Osteocyte (in vitro differentiated cells): ENCODE measurements around the gene ARHGEF16. TPM values are rescaled to one million over a fixed set of nuclear protein-coding genes. Genes with fewer than 3 reads are reported as not detected.

Experiments
- DNase-seq: peaks from one replicate; pipeline ENCODE4 v3.0.0; 2021; ENCODE audit warnings: mixed read lengths; ENCODE audit not compliant: unreplicated experiment; ENCODE audit errors: extremely low spot score
- H3K27ac Mint-ChIP-seq: one replicate; pipeline ENCODE4 v1.8.0; 2021; ENCODE audit warnings: mild to moderate bottlenecking, mixed read lengths; ENCODE audit not compliant: unreplicated experiment
- H3K27me3 Mint-ChIP-seq: one replicate; pipeline ENCODE4 v1.8.0; 2021; ENCODE audit warnings: mixed read lengths; ENCODE audit not compliant: unreplicated experiment
- H3K36me3 Mint-ChIP-seq: one replicate; pipeline ENCODE4 v1.8.0; 2021; ENCODE audit warnings: mixed read lengths; ENCODE audit not compliant: unreplicated experiment
- H3K4me1 Mint-ChIP-seq: one replicate; pipeline ENCODE4 v1.8.0; 2021; ENCODE audit warnings: mixed read lengths; ENCODE audit not compliant: unreplicated experiment
- H3K4me3 Mint-ChIP-seq: one replicate; pipeline ENCODE4 v1.8.0; 2021; ENCODE audit warnings: mild to moderate bottlenecking, moderate library complexity, mixed read lengths; ENCODE audit not compliant: unreplicated experiment
- H3K9me3 Mint-ChIP-seq: one replicate; pipeline ENCODE4 v1.8.0; 2021; ENCODE audit warnings: mixed read lengths; ENCODE audit not compliant: unreplicated experiment
- total RNA-seq: library from RNA; stranded (reverse); gene quantifications from 2 replicates; pipeline ENCODE4 v1.2.1, GENCODE V29; 2021
- TF ChIP-seq, protein P1 (sequence below): fragments of 200-600 bp; sonication (generic); IDR thresholded peaks from 2 replicates; pipeline ENCODE4 v1.5.0; 2021; ENCODE audit warnings: antibody characterized with exemption, mild to moderate bottlenecking, moderate library complexity

The ARHGEF16 gene
- total RNA-seq, 1 donor from 2014 or later: 3.2 TPM

DNA sequence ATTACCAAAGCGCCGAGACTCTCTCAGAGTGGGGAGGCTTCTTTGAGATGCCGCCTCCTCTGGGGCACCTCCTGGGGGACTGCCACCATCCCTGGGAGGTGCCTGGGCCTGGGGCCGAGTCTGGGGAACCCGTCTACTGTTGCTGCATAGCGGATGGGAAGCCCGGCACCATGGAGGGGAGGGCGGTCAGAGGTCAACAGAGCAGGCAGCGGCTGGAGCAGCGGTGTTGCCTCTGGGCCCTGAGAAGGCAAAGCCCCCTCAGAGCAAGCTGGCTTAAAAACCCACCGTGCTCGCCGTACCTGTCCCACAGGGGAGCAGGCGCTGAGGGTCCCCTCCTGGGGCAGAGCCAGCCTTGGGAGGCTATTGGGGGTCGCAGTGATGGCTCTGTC, 62.0 kb downstream of the ARHGEF16 start:
- Mint-ChIP-seq H3K9me3 (no peaks in the 10 kb centered on the region), H3K27ac (peak overlapping the region; percentile 14), H3K4me3 (no peak overlapping the region), H3K36me3 (peaks cover 5% of the 10 kb centered on the region), H3K27me3 (no peaks in the 10 kb centered on the region), H3K4me1 (peaks cover 23% of the 10 kb centered on the region)
- DNase-seq: no peak
- TF ChIP-seq, protein P1, sequence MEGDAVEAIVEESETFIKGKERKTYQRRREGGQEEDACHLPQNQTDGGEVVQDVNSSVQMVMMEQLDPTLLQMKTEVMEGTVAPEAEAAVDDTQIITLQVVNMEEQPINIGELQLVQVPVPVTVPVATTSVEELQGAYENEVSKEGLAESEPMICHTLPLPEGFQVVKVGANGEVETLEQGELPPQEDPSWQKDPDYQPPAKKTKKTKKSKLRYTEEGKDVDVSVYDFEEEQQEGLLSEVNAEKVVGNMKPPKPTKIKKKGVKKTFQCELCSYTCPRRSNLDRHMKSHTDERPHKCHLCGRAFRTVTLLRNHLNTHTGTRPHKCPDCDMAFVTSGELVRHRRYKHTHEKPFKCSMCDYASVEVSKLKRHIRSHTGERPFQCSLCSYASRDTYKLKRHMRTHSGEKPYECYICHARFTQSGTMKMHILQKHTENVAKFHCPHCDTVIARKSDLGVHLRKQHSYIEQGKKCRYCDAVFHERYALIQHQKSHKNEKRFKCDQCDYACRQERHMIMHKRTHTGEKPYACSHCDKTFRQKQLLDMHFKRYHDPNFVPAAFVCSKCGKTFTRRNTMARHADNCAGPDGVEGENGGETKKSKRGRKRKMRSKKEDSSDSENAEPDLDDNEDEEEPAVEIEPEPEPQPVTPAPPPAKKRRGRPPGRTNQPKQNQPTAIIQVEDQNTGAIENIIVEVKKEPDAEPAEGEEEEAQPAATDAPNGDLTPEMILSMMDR: no peak

DNA sequence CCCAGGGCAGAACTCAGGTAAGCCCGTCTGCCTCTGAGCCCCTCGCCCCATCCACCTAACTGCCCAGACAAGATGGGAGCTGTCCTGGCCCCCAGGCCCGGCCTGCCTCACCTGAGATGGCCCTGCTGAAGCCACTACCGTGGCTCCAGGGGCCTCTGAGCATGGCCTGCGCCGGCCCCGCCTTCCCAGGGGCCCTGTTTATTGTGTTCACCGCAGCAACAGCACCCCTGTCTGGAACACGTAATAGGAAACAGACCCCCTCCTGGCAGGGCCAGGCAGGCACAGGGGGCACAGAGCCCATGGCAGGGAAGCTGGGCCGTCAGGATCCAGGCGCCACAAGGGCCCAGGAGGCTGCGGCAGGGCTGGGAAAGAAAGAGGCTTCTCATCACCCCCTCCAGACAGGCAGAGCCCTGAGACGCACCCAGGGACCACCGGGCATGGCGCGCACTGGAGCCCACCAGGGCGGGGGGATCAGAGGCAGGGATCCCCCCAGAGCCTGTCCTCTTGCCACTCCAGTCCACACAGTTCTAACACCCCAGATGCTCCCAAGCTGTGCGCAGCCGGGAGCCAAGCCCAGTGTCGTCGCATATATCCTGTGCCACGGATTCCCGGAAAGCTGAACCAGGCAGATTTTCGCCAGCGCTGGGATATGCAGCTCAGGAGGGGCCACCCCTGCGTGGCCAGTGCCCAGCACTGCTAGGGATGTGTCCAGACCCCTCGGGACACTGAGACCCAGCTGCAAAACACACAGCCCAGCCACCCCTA, 62.6 kb downstream of the ARHGEF16 start:
- Mint-ChIP-seq H3K27ac (no peak overlapping the region), H3K4me1 (peaks cover 28% of the 10 kb centered on the region), H3K36me3 (peaks cover 5% of the 10 kb centered on the region), H3K27me3 (no peaks in the 10 kb centered on the region), H3K4me3 (no peak overlapping the region), H3K9me3 (no peaks in the 10 kb centered on the region)
- TF ChIP-seq, protein P1: no peak
- no peak for DNase-seq

DNA sequence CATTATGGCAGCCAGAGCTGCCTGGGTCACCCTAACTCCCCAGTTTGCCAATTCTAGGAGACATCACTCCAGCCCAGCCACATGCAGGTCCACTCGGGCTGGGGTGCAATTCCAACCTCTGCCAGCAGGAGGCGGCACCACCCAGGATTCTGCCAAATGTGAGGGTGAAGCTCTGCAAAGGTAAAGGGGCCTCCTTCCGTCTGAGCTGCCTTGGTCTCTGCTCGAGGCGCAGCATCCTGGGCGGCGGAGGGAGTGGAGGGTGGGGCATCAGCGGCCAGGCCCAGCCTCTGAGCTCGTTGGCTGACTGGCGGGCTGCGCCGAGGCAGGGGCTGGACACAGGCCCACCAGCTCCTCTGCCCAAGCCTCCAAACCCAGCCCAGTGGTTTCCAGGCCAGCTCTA, 63.8 kb downstream of the ARHGEF16 start:
- Mint-ChIP-seq H3K9me3 (no peaks in the 10 kb centered on the region), H3K36me3 (no peaks in the 10 kb centered on the region), H3K4me1 (peaks cover 36% of the 10 kb centered on the region), H3K27me3 (no peaks in the 10 kb centered on the region), H3K27ac (no peak overlapping the region), H3K4me3 (no peak overlapping the region)
- no peak for DNase-seq
- TF ChIP-seq, protein P1: peak; percentile 73

DNA sequence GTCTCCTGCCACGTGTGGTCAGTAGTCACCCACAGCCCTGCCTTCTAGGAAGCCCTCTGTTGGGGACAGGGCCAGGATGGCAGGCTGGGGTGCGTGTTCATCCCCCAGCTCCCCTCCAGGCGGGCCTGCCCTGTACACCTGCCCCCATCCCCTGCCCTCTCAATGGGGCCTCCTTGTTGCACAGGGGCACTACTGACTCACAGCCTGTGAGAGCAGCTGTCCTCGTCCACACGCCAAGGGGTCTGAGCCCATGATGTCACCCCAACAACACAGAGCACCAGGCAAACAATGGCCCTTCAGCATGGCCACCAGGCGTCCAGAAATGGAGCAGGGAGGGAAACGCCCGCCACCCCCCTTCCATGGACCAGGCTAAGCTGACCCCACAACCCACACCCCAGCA, 64.3 kb downstream of the ARHGEF16 start:
- H3K27me3 Mint-ChIP-seq: no peaks in the 10 kb centered on the region
- TF ChIP-seq, protein P1: no peak
- DNase-seq: no peak
- no peaks in the 10 kb centered on the region for H3K36me3 Mint-ChIP-seq
- no peaks in the 10 kb centered on the region for H3K9me3 Mint-ChIP-seq
- H3K4me1 Mint-ChIP-seq: peaks cover 41% of the 10 kb centered on the region
- no peak overlapping the region for H3K4me3 Mint-ChIP-seq
- no peak overlapping the region for H3K27ac Mint-ChIP-seq

DNA sequence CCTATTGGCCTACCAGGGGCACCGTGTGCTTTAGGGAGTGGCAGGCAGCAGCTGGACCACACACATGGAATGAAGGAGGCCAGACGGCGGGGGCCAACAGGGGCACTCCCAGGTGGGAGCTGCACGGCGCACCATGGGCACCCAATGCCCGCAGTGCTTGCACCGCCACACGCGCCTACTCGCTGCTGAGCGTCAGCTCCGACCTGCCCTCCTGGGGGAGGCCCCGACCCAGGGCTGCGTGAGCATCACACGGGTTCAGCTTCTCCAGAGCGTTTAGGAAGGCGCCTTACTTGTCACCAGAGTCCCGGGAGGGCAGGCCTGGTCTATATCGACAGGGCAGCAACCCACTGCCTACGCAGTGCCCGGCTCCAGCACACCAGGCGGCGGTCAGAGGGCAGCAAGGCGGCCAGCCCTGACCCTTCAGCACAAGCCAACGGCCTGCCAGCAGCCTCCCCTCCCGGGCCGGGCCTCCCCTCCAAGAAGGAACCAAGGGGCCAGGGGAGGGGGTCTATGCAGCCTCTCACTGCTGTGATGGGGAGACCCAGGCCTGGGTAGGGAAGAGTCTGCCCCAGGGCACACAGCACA, 64.9 kb downstream of the ARHGEF16 start:
- Mint-ChIP-seq H3K9me3 (no peaks in the 10 kb centered on the region), H3K36me3 (peaks cover under 1% of the 10 kb centered on the region), H3K4me3 (no peak overlapping the region), H3K27ac (no peak overlapping the region), H3K27me3 (no peaks in the 10 kb centered on the region), H3K4me1 (peaks cover 46% of the 10 kb centered on the region)
- TF ChIP-seq, protein P1: no peak
- DNase-seq: no peak
